Stomach smooth muscle (tissue), 2 donors: ENCODE results near the gene WBP1L.

Experiments
- H3K27ac ChIP-seq: one replicate; pipeline ENCODE4 v1.7.0; 2013; ENCODE audit warnings: mild to moderate bottlenecking, low read length, inconsistent platforms
- H3K27me3 ChIP-seq, 2 donors: one replicate each; pipeline ENCODE4 v1.7.0; 2013; ENCODE audit warnings: low read length in 2 of 2; ENCODE audit not compliant: insufficient read depth in 2 of 2, control insufficient read depth in 1 of 2
- H3K36me3 ChIP-seq, 2 donors: one replicate each; pipeline ENCODE4 v1.7.0; 2013; ENCODE audit warnings: low read length in 2 of 2; ENCODE audit not compliant: control insufficient read depth in 2 of 2, insufficient read depth in 2 of 2
- H3K4me1 ChIP-seq: one replicate; pipeline ENCODE4 v1.7.0; 2013; ENCODE audit warnings: low read length; ENCODE audit not compliant: control insufficient read depth, insufficient read depth
- H3K4me3 ChIP-seq, 2 donors: one replicate each; pipeline ENCODE4 v1.7.0; 2013; ENCODE audit warnings: low read length in 2 of 2
- H3K9ac ChIP-seq, 2 donors: one replicate each; pipeline ENCODE4 v1.7.0; 2013; ENCODE audit warnings: low read length in 2 of 2, mild to moderate bottlenecking in 1 of 2
- H3K9me3 ChIP-seq, 2 donors: one replicate each; pipeline ENCODE4 v1.7.0; 2013; ENCODE audit warnings: low read length in 2 of 2; ENCODE audit not compliant: control insufficient read depth in 2 of 2
- donor health status: healthy.
- donor health status: Pancreatic carcinoma.

The WBP1L gene

GRCh38 chr10:102781090-102781920 is 37.6 kb downstream of the WBP1L start:
- H3K4me3 ChIP-seq: peak overlapping the region; percentile 5 to 44
- no peaks in the 10 kb centered on the region for H3K9me3 ChIP-seq
- H3K27ac ChIP-seq: peak overlapping the region; percentile 93
- peaks cover 78% of the 10 kb centered on the region for H3K4me1 ChIP-seq
- no peaks in the 10 kb centered on the region for H3K27me3 ChIP-seq
- H3K9ac ChIP-seq: no peak overlapping the region
- peaks cover 2 to 3% of the 10 kb centered on the region in 2 donors for H3K36me3 ChIP-seq

GRCh38 chr10:102781921-102782557 is 38.3 kb downstream of the WBP1L start:
- Histone ChIP-seq H3K4me3 (peak overlapping the region in 1 of 2 donors; percentile 63), H3K9ac (peak overlapping the region in 1 of 2 donors; percentile 25), H3K27me3 (no peaks in the 10 kb centered on the region), H3K36me3 (peaks cover 2 to 3% of the 10 kb centered on the region in 2 donors), H3K27ac (peak overlapping the region; percentile 93), H3K4me1 (peaks cover 77% of the 10 kb centered on the region), H3K9me3 (no peaks in the 10 kb centered on the region)

DNA sequence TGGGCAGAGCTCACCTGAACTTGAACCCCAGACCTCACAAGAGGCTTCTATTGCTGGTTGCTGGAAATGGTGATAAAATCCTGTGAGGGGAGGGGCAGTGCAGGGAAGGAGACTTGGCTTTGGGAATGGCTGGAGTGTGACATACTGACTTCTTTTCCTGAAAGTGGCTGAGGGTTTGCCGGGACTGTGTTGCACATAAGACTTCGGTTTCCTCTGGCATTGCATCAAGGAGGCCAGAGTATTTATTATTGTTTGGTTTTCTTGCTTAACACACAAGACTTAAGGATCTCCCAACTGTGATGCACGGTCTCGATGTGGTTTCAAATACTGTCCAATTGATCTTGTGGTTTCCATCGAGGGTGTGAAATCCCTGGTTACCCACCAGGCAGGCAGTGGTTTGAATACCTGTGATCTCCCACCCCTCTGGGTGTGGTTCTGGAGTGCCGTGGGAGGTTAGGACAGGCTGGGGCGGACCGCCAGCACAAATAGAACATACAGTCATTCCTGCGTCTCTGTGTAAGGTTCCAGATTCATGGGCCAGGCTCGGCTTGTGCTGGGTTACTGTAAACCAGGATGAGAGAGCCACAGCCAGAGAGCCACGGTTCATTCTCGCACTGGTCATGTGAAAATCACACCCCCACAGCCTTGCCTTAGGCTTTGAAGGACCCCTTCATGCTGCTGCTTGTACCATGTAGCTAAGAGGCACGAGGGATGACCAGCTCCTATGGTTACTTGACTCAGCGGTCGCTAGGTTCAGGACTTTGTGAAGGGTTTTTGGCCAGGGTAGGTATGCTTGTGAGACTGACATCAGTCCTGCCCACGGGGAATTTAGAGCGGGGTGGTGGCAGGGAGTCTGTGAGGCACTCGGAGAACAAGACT is 39.2 kb downstream of the WBP1L start:
- Histone ChIP-seq H3K9me3 (no peaks in the 10 kb centered on the region), H3K36me3 (peaks cover 2 to 3% of the 10 kb centered on the region in 2 donors), H3K4me3 (peak overlapping the region; percentile 22 to 63), H3K27me3 (no peaks in the 10 kb centered on the region), H3K4me1 (peaks cover 71% of the 10 kb centered on the region), H3K9ac (peak overlapping the region; percentile 25 to 68), H3K27ac (peak overlapping the region; percentile 93)

DNA sequence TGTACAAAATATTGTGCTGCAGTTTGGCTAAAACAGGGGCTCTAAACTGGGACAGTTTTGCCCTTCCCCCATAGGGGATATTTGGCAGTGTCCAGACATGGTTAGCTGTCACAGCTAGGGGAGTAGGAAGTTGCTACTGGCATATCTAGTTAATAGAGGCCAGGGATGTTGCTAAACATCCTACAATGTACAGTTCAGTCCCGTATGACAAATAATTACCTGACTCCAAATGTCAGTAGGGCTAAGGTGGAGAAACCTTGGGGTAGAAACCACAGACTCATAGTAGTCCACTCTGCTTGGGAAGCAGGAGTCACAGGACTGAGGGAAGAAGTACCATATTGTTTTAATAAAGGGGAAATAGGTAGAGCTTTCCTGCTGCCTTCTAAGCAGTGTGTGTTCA is 39.8 kb downstream of the WBP1L start:
- H3K4me1 ChIP-seq: peaks cover 64% of the 10 kb centered on the region

GRCh38 chr10:102785818-102786217 is 42.1 kb downstream of the WBP1L start:
- Histone ChIP-seq H3K36me3 (peaks cover 0 to 2% of the 10 kb centered on the region in 2 donors), H3K9me3 (no peaks in the 10 kb centered on the region), H3K27ac (peak overlapping the region; percentile 60), H3K27me3 (no peaks in the 10 kb centered on the region), H3K4me3 (peak overlapping the region in 1 of 2 donors; percentile 15), H3K4me1 (peaks cover 51% of the 10 kb centered on the region), H3K9ac (peak overlapping the region in 1 of 2 donors; percentile 36)

More for the DNA sequence above, 39.8 kb downstream of the WBP1L start:
- Histone ChIP-seq H3K27ac (peak overlapping the region; percentile 93), H3K36me3 (peaks cover 2 to 3% of the 10 kb centered on the region in 2 donors), H3K9ac (peak overlapping the region; percentile 25 to 68), H3K27me3 (no peaks in the 10 kb centered on the region), H3K9me3 (no peaks in the 10 kb centered on the region), H3K4me3 (peak overlapping the region in 1 of 2 donors; percentile 63)

- Histone ChIP-seq H3K9ac (no peak overlapping the region), H3K27ac (peak overlapping the region; percentile 7), H3K9me3 (no peaks in the 10 kb centered on the region), H3K4me3 (no peak overlapping the region), H3K4me1 (peaks cover 48% of the 10 kb centered on the region), H3K27me3 (no peaks in the 10 kb centered on the region), H3K36me3 (peaks cover 0 to 3% of the 10 kb centered on the region in 2 donors)
Observed at GRCh38 chr10:102791754-102792395, 48.1 kb downstream of the WBP1L start.

DNA sequence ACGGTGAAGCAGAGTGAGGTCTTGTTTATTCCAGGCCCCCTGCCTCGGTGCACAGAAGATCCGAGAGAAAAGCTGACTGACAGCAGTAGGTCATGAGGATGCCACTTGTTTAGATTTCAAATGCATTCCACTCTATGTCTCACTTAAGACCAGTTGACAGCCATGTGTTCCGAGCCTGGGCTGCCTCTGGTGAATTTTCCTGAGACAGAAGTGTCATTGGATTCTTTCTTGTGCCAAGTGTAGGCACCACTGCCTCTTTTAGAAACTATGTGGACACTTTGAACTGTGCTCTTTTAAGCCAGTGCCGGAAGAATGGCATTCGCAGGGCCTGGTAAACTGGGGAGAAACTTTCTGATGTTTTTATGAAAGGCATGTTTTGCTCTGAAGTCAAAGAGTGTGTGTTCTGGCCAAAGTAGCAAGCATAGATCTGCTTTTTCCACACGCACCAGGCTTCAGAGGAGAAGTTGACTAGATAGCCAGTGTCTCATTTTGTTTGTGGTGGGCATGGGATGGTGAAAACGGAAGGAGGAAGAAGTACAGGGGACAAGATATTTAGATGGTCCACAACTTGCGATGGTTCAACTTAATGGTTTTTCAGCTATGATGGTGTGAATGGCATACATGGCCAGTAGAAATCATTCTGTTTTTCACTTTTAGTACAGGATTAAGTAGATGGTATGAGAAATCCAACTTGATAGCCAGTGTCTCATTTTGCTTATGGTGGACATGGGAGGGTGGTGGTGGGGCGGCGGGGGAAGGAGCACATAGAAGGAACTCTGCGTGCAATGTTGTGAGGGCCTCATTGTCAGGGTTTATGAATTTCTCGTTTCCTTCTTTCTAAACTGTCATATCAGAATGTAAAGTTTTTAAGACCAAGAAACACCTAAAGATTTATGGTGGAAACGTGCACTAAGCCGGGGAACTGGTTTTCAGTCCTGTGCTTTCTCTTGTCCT is 52.0 kb downstream of the WBP1L start:
- peak overlapping the region; percentile 73 for H3K27ac ChIP-seq
- H3K4me3 ChIP-seq: peak overlapping the region; percentile 22 to 58
- no peaks in the 10 kb centered on the region for H3K9me3 ChIP-seq
- H3K36me3 ChIP-seq: peaks cover 5 to 13% of the 10 kb centered on the region in 2 donors
- no peaks in the 10 kb centered on the region for H3K27me3 ChIP-seq
- H3K4me1 ChIP-seq: peaks cover 65% of the 10 kb centered on the region
- peak overlapping the region in 1 of 2 donors; percentile 42 for H3K9ac ChIP-seq

DNA sequence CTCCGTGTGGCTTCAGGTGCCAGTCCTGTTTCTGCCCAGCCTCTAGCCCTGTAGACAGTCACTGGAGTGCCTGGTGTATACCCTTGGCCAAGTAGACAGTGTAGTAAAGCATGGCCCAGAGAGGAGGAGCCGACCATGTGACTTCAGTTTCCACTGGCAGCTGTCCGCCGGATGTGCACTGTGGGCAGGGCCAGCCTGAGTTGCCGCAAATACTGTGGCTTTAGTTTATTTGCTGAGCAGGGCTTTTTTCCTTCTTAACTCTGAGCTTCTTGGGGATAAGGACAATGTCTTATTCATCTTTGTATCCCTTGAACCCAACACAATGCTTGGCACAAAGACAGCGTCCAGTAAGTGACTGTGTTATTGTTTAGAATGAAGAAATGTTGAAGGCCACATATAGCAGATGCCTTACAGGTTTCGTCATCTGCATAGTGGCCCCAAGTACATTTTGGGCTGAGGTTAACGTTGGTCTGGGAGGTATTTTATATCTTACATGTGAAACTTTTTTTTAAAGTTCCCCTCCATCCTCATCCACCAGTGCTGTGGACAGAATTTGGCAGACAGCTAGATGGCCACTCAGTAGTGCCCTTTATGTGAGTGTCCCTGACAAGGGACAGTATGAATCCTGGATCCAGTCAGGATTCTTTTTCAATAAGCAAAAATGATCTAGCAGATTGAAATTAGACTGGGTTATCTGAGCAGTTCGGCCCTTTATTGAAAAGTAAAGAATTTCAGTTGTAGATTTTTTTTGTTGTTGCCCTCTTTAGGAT is 52.8 kb downstream of the WBP1L start:
- H3K36me3 ChIP-seq: peaks cover 5 to 13% of the 10 kb centered on the region in 2 donors
- H3K4me1 ChIP-seq: peaks cover 67% of the 10 kb centered on the region
- no peaks in the 10 kb centered on the region for H3K9me3 ChIP-seq
- peak overlapping the region; percentile 18 to 58 for H3K4me3 ChIP-seq
- peak overlapping the region in 1 of 2 donors; percentile 42 for H3K9ac ChIP-seq
- peak overlapping the region; percentile 73 for H3K27ac ChIP-seq
- no peaks in the 10 kb centered on the region for H3K27me3 ChIP-seq
